GM21723 (cell line): ENCODE measurements around the gene BRD7.

Experiments
- ATAC-seq: cut with Tn5 transposase; IDR thresholded peaks from one replicate; pipeline ENCODE4 v1.9.1; 2021; ENCODE audit warnings: mild to moderate bottlenecking, moderate library complexity; ENCODE audit not compliant: unreplicated experiment

Gene BRD7

DNA sequence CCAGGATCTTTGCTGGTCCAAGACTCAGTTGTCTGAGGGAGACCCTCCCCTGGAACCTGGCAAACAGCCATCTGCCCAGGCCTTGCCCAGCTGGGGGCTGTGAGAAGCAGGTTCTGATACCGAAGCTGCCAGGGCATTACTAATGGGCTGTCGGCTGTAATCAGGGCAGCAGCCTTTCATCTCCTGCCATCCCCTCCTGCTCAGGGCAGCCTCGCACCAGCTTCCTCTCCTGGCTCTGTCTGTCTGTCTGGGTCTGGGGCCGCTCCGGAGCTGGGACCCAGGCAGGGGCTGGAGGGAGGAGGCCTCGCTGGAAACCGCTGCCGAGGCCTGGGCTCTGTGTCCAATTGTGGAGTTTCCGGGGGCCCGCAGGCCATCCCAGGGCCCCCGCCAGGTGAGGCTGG, 21.6 kb upstream of the BRD7 start:
- ATAC-seq: no peak

DNA sequence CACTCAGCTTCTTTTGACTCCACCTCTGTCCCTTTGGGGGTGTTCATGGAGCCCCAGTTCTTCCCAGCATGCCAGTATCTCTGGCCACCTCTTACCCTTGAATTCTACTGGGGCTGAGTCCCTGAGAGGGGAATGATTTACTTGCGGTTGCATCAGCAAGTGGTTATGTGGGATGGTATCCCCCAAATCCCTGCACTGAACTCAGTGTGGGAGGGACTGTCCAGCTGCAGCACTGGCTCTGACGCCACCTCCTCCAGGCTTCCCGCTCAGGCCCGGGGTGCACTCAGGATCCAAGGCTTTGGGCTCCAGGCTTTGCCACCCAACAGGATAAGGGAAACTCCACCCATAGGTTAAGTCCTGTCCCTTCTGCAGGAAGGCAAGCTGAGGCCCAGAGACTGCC, 21.1 kb upstream of the BRD7 start:
- no peak for ATAC-seq

DNA sequence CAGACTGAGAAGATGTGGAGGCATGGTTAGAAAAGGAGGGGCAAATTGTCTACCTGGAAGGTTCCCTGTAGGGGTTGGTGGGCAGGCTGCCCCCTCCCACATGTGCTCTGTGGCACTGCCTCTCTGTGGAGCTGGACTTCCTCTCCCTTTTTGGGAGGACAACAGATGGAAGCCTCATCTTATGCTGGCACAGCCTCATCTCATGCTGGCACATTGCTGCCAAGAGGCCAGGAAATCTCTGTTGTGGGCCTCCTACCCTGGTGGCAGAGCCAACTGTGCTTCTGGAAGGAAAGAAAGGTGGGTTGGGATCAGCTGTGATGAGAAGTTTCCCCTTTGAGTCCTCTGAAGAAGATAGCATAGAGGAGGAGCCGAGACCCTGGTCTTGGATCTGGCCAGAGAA, 19.7 kb upstream of the BRD7 start:
- ATAC-seq: no peak

DNA sequence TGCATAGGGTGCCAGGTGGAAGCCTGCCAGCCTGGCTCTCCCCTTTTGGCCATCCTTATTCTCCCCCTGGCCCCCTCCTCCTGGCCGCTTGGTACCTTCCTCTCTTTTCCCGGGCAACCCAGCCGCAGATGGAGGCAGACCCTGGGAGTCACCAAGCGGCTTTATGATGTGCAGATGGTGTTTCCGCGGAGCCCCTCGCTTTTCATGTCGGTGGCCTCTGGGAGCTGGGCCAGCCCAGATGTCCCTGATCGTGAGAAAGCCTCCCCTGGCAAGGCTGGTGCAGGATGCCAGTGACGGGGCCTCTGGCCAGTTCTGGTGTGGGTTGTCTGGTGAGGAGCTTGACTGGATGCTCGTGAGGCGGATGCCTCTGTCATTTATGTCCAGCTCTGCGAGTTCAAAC, 18.0 kb upstream of the BRD7 start:
- ATAC-seq: no peak

DNA sequence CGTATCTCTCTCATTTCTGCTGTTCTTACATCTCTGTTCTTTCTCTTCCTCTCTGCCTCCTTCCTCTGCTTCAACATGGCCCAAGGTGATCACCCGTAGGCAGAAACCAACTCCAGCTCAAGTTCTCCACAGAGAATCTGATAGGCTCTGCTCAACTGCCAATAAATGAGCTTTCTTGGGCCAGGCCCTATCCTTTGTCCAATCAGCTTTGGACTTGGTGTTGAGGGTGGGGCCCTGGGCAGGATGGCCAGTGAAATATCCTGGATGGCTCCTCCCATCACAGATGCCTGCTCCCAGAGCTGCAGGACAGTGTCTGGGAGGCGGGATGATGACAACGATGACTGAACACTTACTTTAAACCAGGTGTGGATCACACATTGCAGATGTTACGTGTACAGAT, 17.4 kb upstream of the BRD7 start:
- no peak for ATAC-seq

DNA sequence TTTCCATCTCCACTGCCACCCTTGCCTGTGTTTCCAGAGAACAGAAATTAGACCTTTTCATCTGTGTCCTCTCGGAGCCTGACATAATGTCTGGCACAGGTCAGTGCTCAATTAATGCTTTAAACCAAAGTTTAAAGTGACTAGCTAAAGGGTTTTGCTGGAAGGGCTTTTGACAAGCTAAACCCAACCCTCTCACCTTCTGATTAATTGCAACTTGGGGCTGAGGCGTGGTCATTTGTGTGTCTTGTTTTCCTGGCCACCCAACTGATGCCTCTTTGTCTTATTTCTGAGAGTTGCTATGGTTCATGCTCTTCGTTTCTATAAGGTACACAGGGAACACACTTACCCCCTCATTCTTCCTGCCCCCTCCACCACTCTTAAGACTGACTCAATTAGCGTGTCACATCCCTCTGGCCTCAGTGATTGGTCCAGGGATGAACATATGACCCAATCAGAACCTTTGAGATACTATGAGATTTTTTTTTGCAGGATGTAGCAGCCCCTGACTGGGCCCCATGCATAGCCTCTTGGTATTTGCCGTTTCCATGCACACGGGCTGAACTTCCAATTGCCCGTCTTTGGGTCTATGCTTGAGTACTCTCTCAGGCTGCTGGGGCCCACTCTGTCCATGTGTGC, 15.8 kb upstream of the BRD7 start:
- ATAC-seq: no peak

DNA sequence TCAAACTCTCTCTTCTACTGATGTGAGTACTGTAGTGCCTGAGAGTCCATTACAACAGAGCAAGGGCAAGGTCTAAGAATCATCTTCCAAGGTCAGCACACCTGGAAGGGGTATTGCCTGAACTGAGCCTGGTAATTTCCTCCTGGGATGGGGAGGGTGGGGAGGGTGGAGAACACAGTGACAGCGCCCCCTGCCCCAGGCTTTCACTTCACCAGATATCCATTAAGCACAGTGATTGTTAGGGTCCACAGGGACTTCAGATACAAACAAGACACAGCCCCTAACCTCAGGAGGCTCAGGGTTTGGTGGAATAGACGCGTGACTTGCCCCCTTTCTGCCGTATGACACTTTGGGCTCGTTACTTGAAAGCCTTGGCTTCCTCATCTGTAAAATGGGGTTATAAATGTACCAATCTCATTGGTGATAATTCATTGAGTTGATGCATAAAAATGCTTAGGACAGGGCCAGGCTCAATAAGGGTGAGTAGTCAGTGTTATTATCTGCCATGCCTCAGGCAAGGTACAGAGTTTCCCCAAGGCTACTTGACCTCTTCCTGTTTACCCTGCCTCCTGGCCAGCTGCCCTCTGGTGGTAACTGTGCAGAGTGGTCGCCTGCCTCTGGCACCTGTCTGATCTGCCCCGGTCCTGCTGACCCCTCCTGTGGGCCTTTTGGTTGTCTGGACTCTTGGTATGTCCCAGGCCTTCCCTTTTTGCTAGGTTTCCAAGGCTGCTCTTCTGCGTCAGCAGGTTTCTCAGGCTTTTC, 13.1 kb upstream of the BRD7 start:
- no peak for ATAC-seq

DNA sequence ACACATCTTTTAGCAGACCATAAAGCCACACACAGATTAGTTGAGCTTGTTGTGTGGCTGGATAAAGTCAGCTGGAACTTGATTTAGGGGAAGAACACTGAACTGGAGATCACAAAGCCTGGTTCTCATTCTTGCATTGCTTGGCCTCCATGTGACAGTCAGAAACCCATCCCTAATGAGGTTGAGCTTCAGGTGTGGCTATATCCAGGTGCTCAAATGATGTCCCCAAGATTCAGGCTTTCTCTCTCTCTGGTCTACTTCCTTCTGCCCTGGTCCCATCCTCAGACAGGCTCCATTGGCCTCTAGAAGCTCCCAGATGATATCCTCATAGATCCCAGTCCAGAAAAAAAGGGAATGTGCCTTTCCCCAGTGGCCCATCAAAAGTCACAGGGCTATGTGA, 9.6 kb upstream of the BRD7 start:
- no peak for ATAC-seq

DNA sequence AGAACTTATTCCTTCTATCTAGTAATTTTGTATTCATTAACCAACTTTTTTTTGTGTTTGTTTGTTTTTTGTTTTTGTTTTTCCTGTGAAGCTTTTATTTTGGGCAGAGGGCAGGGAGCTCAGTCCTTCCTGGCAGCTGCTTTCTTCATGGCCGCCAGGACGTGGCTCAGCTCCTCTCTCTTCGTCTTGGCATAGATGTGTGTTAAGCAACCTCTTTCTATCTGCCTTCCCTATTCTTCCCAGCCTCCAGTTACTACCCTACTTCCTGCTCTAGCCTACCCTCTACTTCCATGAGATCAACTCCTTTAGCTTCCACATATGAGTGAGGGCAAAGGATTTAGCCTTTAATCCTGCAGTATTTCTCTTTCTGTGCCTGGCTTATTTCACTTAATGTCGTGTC, 8.2 kb upstream of the BRD7 start:
- ATAC-seq: no peak

DNA sequence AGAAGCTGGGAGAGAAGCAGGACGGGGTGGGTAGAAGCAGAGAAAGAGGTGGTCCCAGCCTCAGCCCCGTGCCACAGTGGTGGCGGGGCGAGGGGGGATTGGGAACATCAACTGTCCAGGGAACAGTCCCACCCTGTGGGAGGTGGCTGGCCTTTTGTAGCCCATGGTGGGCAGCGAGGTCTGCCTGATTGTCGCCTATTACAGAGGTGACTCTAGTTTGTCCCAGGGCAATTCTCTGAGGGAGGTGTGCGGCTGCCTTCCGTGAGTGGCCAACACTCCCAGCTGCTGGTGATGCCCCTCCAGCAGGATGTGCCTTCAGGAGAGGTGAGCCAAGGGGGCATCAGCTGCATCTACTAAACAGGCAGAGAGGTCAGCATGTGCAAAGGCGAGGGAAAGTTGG, 5.0 kb upstream of the BRD7 start:
- ATAC-seq: no peak

DNA sequence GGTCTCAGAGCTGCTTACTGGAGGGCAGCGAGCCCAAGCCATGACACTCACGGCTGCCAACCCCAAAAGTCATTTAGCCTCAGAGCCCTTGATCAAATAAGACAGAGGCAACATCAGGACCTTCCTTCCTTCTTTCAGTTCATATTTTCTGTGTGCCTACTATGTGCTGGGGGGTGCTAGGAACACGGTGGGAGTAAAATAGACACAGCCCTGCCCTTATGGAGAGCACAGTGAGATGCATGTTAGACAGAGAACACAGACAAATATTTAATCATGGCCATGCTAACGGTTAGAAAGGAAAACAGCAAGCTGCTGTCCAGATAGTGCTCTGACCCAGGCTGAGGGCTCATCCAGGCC, 4.5 kb upstream of the BRD7 start:
- no peak for ATAC-seq

DNA sequence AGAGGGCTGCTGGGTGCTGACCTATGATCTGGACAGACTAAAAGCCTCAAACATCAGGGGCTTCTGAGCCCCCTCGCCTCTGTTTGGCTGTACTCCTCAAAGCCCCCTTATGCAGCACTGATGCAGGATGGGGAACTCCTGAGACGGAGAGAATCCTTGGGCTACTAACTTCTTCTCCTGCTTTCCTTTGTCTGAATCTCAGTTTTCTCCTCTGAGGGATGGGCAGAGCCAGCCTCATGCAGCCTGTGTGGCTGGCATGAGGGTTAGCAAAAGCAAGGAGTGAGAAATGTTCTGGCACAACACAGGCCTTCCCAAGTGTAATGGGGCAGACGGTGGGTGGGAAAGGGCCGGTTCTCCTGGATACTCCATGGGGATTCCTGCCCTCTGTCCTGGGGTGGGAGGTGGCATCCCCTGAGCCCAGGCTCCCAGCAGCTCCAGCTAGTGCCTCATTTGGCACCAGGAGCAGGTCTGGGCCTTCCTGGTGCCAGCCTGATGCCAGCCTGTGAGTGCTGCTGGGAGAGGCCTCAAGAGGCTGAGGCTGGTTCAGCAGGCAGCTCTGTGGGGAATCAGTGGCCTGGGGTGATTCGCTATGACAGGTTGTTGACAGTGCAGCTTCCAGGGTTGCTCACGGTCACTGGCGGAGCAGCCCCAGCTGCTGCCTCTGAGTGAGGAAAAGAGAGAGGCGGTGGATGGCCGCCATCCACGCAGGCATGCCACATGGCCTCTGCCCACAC, 4.0 kb upstream of the BRD7 start:
- no peak for ATAC-seq

DNA sequence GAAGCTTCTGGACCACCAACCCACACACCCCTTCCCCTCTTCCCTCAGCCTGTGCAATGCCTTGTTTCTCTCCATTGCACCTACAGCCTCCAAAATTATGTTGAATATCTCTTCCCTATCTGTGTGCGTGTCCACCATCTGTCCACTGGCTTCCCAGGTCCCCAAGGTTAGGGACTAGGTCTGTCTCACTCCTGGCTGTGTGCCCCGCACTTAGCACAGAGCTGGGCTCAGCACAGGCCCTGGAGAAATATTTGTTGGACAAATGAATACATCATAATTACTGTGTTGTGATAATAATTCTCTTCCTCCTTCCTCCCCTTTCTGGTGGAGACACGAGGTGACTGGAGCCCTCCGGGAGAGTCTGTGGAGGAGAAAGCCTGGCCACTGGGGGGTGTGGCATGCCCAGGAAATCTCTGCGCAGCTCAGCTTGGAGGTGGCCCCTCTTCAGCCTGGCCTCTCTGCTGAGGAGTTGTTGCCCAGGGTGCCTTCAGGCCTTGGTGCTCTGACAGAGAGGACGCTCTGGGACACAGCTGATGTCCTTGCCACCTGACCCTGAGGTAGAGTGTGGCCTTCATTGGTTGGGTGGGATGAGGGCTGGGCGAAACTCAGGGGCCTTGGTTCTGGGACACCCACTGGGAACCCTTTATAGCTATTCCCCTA, 3.3 kb upstream of the BRD7 start:
- ATAC-seq: no peak

DNA sequence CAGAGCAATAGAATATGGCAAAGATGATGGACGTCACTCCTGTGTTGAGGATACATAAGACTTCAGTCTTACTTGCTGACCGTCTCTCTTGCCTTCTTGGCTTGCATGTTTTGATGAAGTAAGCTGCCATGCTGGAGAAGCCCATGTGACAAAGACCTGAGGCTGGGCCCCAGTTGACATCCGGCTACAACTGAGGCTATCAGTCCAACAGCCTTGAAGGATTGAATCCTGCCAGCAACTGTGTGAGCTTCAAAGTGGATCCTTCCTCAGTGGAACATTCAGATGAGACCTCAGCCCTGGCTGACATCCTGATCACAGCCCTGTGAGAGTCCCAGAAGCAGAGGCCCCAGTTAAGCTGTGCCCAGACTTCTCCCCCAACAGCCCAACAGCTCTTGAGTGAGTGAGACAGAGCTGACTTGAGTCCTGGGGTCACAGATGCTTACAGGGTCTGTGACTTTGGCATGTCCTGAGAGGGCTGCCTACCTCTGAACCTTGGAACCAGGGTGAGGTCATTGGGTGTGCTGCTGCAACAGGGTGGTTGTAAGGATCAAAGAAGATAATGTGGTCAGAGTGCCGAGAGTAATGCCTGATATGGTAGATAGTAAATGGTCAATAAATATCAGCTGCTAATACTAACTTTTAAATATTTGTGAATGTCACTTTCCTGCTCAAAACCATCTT, 2.4 kb upstream of the BRD7 start:
- no peak for ATAC-seq

DNA sequence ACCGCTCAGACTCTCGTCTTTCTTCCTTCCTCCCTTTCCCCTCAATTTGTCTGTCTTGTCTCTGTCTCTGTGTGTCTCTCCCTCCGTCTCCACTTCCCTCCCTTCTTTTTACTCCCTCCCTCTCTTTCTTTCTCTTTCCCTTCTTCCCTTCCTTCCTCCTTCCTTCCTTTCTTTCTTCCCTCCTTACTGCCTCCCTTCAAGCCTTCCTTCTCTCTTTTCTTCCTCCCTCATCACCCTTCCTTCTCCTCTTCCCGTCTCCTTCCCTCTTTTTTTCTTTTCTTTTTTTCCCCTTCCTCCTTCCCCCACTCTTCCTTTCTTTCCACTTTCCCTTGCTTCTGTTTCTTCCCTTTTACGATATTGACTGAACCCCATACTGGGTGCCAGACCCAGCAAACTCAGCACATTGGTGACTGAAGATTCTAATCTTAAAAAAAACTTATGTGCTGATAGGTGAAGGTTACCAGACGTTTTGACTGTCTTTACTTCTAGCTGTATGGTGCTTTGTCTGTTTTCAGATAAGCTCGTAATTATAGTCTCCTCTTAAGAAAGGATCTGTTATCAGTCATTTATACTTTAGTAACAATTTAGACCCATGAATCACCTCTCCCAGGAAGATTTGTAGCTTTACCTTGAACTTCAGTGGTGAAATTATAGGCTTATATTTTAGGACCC, 481 bp upstream of the BRD7 start:
- no peak for ATAC-seq

DNA sequence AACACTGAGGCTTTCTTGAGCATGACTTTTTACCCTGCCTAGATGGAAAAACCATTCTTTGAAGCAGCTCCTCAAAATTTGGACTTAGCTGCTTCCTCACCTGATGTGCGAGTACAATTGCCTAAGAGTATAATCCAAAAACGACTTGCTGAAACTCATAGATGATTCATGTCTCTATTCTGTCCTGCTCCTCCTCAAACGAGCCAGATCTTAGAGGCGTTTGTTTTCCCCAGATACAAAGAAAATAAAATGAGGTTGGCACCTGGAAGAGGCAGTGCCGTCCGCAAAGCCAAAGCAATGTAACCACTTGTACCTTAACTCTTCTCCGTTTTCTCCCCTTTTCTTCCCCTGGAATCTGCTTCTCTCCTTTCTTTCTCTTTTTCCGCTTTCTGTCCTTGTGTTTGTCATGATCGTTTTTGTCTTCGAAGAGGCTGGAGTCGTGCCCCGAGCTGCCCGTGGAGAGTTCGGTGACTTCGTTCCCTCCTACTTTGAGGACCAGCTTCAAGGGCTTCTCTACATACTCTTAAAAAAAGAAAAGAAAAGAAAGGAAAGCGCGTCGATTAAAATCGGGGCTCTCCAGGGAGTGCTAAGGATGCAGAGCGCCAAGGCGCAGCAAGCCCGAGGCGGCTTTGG, 895 bp downstream of the BRD7 start:
- ATAC-seq: no peak

DNA sequence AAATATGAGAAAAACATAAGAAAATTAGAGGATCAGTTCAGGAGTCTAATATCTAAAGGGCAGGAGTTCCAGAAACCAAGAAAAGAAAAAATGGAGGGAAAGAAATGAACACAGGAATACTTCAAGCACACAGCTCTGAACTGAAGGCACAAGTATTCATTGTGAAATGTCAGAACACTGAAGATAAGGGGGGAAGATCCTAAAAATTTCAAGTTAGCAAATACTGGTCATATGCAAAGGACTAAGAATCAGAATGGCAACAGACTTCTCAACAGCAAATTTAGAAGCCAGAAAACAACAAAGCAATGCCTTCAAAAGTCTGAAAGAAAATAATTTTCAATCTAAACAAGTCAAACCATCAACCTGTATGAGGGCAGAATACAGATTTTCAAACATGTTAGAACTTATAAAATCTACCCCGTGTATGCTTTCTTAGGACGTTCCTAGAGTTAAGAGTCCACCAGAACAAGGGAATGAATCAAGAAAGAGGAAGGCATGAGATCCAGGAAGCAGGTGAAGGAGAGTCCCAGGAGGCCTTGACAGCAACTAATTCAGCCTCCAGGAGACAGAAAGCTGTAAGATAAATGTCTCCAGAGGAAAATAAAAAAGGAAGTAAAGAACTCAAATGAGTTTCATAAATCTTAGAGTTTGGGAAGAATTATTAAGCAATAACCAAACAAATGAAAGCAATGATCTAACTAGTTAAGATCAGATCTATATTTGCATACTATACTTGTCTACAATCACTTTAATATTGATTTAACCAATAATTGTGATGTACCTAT, 2.8 kb downstream of the BRD7 start:
- ATAC-seq: no peak

DNA sequence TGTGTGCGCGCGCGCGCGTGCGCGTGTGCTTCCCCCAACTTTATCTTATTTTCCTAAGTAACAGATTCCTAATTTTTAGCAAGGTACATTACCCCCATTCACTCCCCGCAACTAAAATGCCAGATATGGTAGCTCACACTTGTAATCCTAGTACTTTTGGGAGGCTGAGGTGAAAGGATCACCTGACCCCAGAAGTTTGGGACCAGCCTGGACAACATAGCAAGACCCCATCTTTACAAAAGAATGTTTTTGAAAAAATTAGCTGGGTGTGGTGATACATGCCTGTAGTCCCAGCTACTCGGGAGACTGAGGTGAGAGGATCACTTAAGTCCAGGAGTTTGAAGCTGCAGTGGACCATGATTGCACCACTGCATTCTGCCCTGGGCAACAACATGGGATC, 5.1 kb downstream of the BRD7 start:
- no peak for ATAC-seq

DNA sequence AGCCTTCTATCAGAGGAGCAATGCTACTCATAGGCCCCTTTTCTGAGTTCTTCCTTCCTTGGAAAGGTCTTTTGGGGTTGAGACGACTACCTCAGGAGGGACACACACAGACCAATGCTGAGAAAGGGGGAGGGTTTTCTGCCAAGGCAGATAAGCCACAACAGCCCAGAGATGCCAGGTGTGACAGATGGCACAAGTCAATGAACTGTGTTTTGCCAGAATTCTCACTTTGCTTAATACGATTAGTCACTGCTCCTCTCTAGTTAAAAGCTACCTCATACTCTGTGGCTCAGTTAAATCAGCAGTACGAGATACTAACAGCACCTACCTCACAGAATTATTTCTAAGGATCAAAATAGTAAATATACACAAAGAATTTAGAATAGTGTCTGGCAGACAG, 8.0 kb downstream of the BRD7 start:
- ATAC-seq: no peak
